ENCODE data around the gene IFT122. TPM values are rescaled to one million over a fixed set of nuclear protein-coding genes. Genes with fewer than 3 reads are reported as not detected.

IFT122 gene
- total RNA-seq, 2 experiments from 2014 or later, result 21.6 to 37.0 TPM

DNA sequence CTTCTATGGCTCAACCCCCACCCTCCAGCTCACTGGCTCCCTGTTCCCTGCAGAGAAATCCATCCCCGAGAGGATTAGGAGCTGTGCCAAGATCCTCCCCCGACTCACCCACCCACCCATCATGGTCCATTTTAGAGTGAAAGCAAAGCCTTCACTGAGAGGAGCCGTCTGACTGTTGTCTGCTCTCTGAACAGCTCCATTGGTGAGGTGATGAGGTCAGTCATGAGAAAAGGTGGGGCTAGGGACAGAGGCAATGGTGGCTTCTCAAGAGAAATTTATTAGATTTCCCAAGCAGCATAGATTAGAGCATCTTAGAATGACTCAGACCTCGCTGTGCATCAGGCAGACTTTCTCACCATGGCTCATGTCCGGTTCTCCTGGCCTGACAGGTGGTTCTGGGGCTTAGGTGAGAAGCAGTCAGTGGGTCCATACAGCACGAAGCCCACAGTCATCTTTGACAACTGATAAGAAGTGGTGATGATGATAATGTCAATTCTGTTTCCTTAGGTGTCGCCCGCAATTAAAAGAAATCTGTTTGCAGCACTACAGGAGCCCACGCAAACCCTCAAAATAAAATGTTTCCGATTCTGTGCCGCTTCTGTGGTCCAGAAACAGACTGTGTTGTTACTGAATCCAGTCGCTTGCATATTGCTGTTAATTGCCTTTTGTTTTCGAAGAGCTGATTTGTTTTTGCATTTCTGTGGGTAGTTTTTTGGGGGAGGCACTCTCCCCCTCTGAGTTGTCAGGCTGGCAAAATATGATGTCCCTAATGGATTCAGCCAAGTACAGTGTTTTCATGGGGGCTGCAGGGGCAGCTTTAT lies 63.7 kb downstream of the IFT122 start:
- H4K20me1 ChIP-seq (ENCODE audit: insufficient read depth, low read length), result no peaks in the 10 kb centered on the region

DNA sequence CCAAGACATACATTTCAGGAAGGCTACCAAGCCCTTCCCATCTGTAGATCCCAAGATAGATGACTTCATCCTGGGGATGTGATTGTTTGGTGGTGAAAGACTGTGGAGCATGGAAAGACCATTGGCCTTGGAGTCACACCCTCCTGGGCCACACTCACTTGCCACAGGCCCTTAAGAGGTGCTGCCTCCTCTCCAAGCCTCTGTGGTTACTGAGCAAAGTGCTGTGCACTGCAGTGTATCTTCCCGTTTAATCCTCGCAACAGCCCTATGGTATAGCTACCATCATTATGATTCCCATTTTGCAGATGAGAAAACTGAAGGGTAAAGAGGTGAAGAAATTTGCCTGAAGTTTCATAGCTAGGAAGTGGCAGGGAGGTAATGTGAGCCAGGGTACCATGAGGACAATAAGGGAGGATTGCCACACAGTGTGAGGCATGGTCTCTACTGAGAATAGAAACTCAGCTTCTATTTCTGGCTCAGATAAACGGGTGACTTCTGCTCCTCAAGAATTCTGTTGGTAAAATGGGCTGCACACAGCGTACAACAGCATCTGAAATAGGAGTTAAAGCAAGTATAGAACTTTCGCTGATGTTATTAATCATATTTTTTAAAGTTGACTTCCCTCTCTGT lies 64.6 kb downstream of the IFT122 start:
- H3K79me2 ChIP-seq (ENCODE audit: insufficient read depth, low read depth, low read length), result no peaks in the 10 kb centered on the region
- H3K27ac ChIP-seq (ENCODE audit: low read depth, low read length, poor library complexity, severe bottlenecking), result no peak overlapping the region
- no peak for TF ChIP-seq CTCF (conservative IDR thresholded peaks at IDR 0.05; ENCODE audit: low read length)
- TF ChIP-seq EZH2phosphoT487 (IDR thresholded peaks at IDR 0.05; ENCODE audit: borderline replicate concordance, low read depth, low read length), result no peak
- no peaks in the 10 kb centered on the region for H4K20me1 ChIP-seq (ENCODE audit: insufficient read depth, low read length)
- no peaks in the 10 kb centered on the region for H3K9me2 ChIP-seq (ENCODE audit: insufficient read depth, low read length)
- no peak for DNase-seq (ENCODE audit: low spot score)
- CTCF ChIA-PET (ENCODE audit: unreplicated experiment), result no interaction called here
- no peak overlapping the region for H3K4me2 ChIP-seq (ENCODE audit: low read length)
- H3K9me3 ChIP-seq (ENCODE audit: low read length), result no peaks in the 10 kb centered on the region
- BruUV-seq (replicated peaks), result no TSS peak
- peaks cover 7% of the 10 kb centered on the region; the same call in 1 of the 2 replicates for H3K36me3 ChIP-seq (ENCODE audit: insufficient read depth, low read length)
- no peak overlapping the region for H2AFZ ChIP-seq (ENCODE audit: low read length)
- intact Hi-C loops (cut with micrococcal nuclease; ENCODE audit: unreplicated experiment), result no loop called here
- POLR2A ChIA-PET, result interaction anchor here (0.6 kb wide), 2 partner anchors 271 to 483 kb away, joined by 3 read pairs; no protein-coding TSS in a partner anchor
- H3K4me1 ChIP-seq (ENCODE audit: insufficient read depth, low read length, poor library complexity, severe bottlenecking), result no peaks in the 10 kb centered on the region
- H3K4me3 ChIP-seq (ENCODE audit: low read depth, low read length, poor library complexity, severe bottlenecking), result no peak overlapping the region

More for the DNA sequence above, 63.7 kb downstream of the IFT122 start:
- Histone ChIP-seq H3K27ac (ENCODE audit: low read depth, low read length, poor library complexity, severe bottlenecking) (no peak overlapping the region), H3K79me2 (ENCODE audit: insufficient read depth, low read depth, low read length) (no peaks in the 10 kb centered on the region), H3K4me1 (ENCODE audit: insufficient read depth, low read length, poor library complexity, severe bottlenecking) (no peaks in the 10 kb centered on the region), H3K4me2 (ENCODE audit: low read length) (no peak overlapping the region), H3K9me3 (ENCODE audit: low read length) (no peaks in the 10 kb centered on the region), H3K9me2 (ENCODE audit: insufficient read depth, low read length) (no peaks in the 10 kb centered on the region), H3K4me3 (ENCODE audit: low read depth, low read length, poor library complexity, severe bottlenecking) (no peak overlapping the region), H2AFZ (ENCODE audit: low read length) (no peak overlapping the region), H3K36me3 (ENCODE audit: insufficient read depth, low read length) (peaks cover 7% of the 10 kb centered on the region; the same call in 1 of the 2 replicates)
- BruUV-seq (replicated peaks), result no TSS peak
- no peak for DNase-seq (ENCODE audit: low spot score)
- intact Hi-C loops (cut with micrococcal nuclease; ENCODE audit: unreplicated experiment), result no loop called here
- TF ChIP-seq CTCF (conservative IDR thresholded peaks at IDR 0.05; ENCODE audit: low read length) (no peak), EZH2phosphoT487 (IDR thresholded peaks at IDR 0.05; ENCODE audit: borderline replicate concordance, low read depth, low read length) (no peak)
- CTCF ChIA-PET (ENCODE audit: unreplicated experiment), result no interaction called here
- POLR2A ChIA-PET, result no interaction called here

DNA sequence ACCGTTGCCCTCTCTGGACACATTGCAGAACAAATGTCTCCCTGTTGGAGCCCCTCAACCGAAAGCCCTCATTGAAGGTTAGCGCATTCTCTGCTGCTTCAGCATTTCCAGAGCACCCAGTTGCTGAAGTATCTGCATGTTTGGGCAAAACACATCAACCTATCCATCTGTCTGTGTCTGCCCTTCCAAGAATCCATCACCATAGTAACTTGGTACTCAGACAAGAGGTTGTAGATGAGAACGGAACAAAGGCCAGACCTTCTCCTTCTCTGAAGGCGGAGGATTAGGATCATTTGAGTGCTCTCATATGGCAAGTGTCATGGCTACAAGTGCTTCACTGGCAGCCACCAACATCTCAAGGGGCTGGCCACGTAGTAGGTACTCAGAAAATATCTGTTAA lies 65.3 kb downstream of the IFT122 start:
- CTCF ChIA-PET (ENCODE audit: unreplicated experiment), result no interaction called here
- no peak for DNase-seq (ENCODE audit: low spot score)
- no peak overlapping the region for H3K4me2 ChIP-seq (ENCODE audit: low read length)
- intact Hi-C loops (cut with micrococcal nuclease; ENCODE audit: unreplicated experiment), result no loop called here
- H2AFZ ChIP-seq (ENCODE audit: low read length), result no peak overlapping the region
- no peak overlapping the region for H3K4me3 ChIP-seq (ENCODE audit: low read depth, low read length, poor library complexity, severe bottlenecking)
- 0 out of 2 replicates have a peak, but pooled peaks cover 3% of the 10 kb centered on the region for H3K36me3 ChIP-seq (ENCODE audit: insufficient read depth, low read length)
- TF ChIP-seq EZH2phosphoT487 (IDR thresholded peaks at IDR 0.05; ENCODE audit: borderline replicate concordance, low read depth, low read length) (no peak), CTCF (conservative IDR thresholded peaks at IDR 0.05; ENCODE audit: low read length) (no peak)
- no peaks in the 10 kb centered on the region for H3K79me2 ChIP-seq (ENCODE audit: insufficient read depth, low read depth, low read length)
- no peaks in the 10 kb centered on the region for H3K9me2 ChIP-seq (ENCODE audit: insufficient read depth, low read length)
- no peaks in the 10 kb centered on the region for H3K4me1 ChIP-seq (ENCODE audit: insufficient read depth, low read length, poor library complexity, severe bottlenecking)
- H4K20me1 ChIP-seq (ENCODE audit: insufficient read depth, low read length), result no peaks in the 10 kb centered on the region
- POLR2A ChIA-PET, result no interaction called here
- BruUV-seq (replicated peaks), result TSS peak; percentile 41
- H3K9me3 ChIP-seq (ENCODE audit: low read length), result no peaks in the 10 kb centered on the region
- no peak overlapping the region for H3K27ac ChIP-seq (ENCODE audit: low read depth, low read length, poor library complexity, severe bottlenecking)
